Calu3 (cell line): ENCODE data around the gene DHRS9. TPM values are rescaled to one million over a fixed set of nuclear protein-coding genes. Genes with fewer than 3 reads are reported as not detected.

Experiments
- BruUV-seq: library from RNA; stranded (reverse); fragments of 400-500 nt; replicated peaks from 2 replicates; lab custom pipeline; 2021; lab: Mats Ljungman, UMichigan
- CTCF ChIA-PET: fragments of 300-600 bp; sonication (Branson Sonifier 250); formaldehyde crosslinking; loops from one replicate; lab custom pipeline; 2022; ENCODE audit warnings: antibody characterized with exemption; lab: Charles Lee
- DNase-seq: peaks from one replicate; pipeline ENCODE4 v3.0.0; 2022
- H3K27ac Mint-ChIP-seq: one replicate; pipeline ENCODE4 v1.8.0; 2022; ENCODE audit warnings: mixed read lengths; ENCODE audit not compliant: unreplicated experiment
- H3K27me3 Mint-ChIP-seq: one replicate; pipeline ENCODE4 v1.8.0; 2022; ENCODE audit warnings: mixed read lengths; ENCODE audit not compliant: unreplicated experiment
- H3K36me3 Mint-ChIP-seq: one replicate; pipeline ENCODE4 v1.8.0; 2022; ENCODE audit warnings: mild to moderate bottlenecking, moderate library complexity, mixed read lengths; ENCODE audit not compliant: insufficient read depth, unreplicated experiment
- H3K4me1 Mint-ChIP-seq: one replicate; pipeline ENCODE4 v1.8.0; 2022; ENCODE audit warnings: mild to moderate bottlenecking, low read depth, mixed read lengths; ENCODE audit not compliant: unreplicated experiment
- H3K4me3 Mint-ChIP-seq: one replicate; pipeline ENCODE4 v1.8.0; 2022; ENCODE audit warnings: mild to moderate bottlenecking, low read depth, moderate library complexity, mixed read lengths; ENCODE audit not compliant: unreplicated experiment
- H3K9me3 Mint-ChIP-seq: one replicate; pipeline ENCODE4 v1.8.0; 2022; ENCODE audit warnings: low read depth, mixed read lengths; ENCODE audit not compliant: unreplicated experiment
- CTCF ChIP-seq: fragments of 200-600 bp; IDR thresholded peaks from one replicate; pipeline ENCODE4 v1.8.0; 2022; ENCODE audit warnings: antibody characterized with exemption; ENCODE audit not compliant: unreplicated experiment
- intact Hi-C: fragments of 100-400 bp; cut with micrococcal nuclease; formaldehyde crosslinking; loops from one replicate; pipeline ENCODE4 v1.10.0; 2022; ENCODE audit not compliant: unreplicated experiment
- total RNA-seq: library from RNA; stranded (reverse); gene quantifications from 2 replicates; pipeline ENCODE4 v1.2.3, GENCODE V29; 2022

Gene DHRS9
- total RNA-seq, 1 experiment from 2014 or later: 16.6 TPM

- no TSS peak for BruUV-seq
- H3K4me1 Mint-ChIP-seq: peaks cover 59% of the 10 kb centered on the region
- peaks cover 2% of the 10 kb centered on the region for H3K9me3 Mint-ChIP-seq
- H3K27me3 Mint-ChIP-seq: no peaks in the 10 kb centered on the region
- intact Hi-C loops: loop anchor here (2.0 kb wide), 1 partner anchor 79 kb away; no protein-coding TSS in a partner anchor
- peaks cover 17% of the 10 kb centered on the region for H3K36me3 Mint-ChIP-seq
- H3K27ac Mint-ChIP-seq: peak overlapping the region; percentile 58
- CTCF ChIA-PET: no interaction called here
- no peak for TF ChIP-seq CTCF
- no peak overlapping the region for H3K4me3 Mint-ChIP-seq
- DNase-seq: peak; percentile 65
Measured at GRCh38 chr2:169091761-169092519, 22.6 kb downstream of the DHRS9 start.

- BruUV-seq: no TSS peak
- CTCF ChIA-PET: no interaction called here
- Mint-ChIP-seq H3K27ac (no peak overlapping the region), H3K36me3 (peaks cover 17% of the 10 kb centered on the region), H3K4me3 (no peak overlapping the region), H3K4me1 (peaks cover 59% of the 10 kb centered on the region), H3K27me3 (no peaks in the 10 kb centered on the region), H3K9me3 (peaks cover 2% of the 10 kb centered on the region)
- no peak for DNase-seq
- intact Hi-C loops: loop anchor here (2.0 kb wide), 1 partner anchor 81 kb away; no protein-coding TSS in a partner anchor
- TF ChIP-seq CTCF: no peak
Measured at GRCh38 chr2:169093535-169093934, 24.2 kb downstream of the DHRS9 start.

- intact Hi-C loops: no loop called here
- no peak for TF ChIP-seq CTCF
- H3K9me3 Mint-ChIP-seq: peaks cover 2% of the 10 kb centered on the region
- H3K27me3 Mint-ChIP-seq: no peaks in the 10 kb centered on the region
- no peak overlapping the region for H3K27ac Mint-ChIP-seq
- H3K4me1 Mint-ChIP-seq: peaks cover 50% of the 10 kb centered on the region
- no TSS peak for BruUV-seq
- peaks cover 17% of the 10 kb centered on the region for H3K36me3 Mint-ChIP-seq
- CTCF ChIA-PET: interaction anchor here (1.3 to 1.8 kb wide), 2 partner anchors 15 to 37 kb away, joined by 4 to 5 read pairs; no protein-coding TSS in a partner anchor
- H3K4me3 Mint-ChIP-seq: no peak overlapping the region
- no peak for DNase-seq
Measured at GRCh38 chr2:169094676-169095075, 25.3 kb downstream of the DHRS9 start.

- no peak for TF ChIP-seq CTCF
- Mint-ChIP-seq H3K27ac (peak overlapping the region; percentile 41), H3K4me1 (peaks cover 49% of the 10 kb centered on the region), H3K9me3 (peaks cover 2% of the 10 kb centered on the region), H3K27me3 (no peaks in the 10 kb centered on the region), H3K36me3 (peaks cover 17% of the 10 kb centered on the region), H3K4me3 (peak overlapping the region; percentile 7)
- CTCF ChIA-PET: interaction anchor here (0.9 to 1.8 kb wide), 4 partner anchors 13 to 126 kb away, joined by 3 to 5 read pairs (median 4); no protein-coding TSS in a partner anchor
- BruUV-seq: no TSS peak
- intact Hi-C loops: no loop called here
- DNase-seq: peak; percentile 37
Measured at GRCh38 chr2:169095621-169096105, 26.3 kb downstream of the DHRS9 start.
